ENCODE results near the gene DHRS7.
A peak's percentile ranks its signal among the peaks of the same experiment; 100 is the strongest.

The DHRS7 gene

DNA sequence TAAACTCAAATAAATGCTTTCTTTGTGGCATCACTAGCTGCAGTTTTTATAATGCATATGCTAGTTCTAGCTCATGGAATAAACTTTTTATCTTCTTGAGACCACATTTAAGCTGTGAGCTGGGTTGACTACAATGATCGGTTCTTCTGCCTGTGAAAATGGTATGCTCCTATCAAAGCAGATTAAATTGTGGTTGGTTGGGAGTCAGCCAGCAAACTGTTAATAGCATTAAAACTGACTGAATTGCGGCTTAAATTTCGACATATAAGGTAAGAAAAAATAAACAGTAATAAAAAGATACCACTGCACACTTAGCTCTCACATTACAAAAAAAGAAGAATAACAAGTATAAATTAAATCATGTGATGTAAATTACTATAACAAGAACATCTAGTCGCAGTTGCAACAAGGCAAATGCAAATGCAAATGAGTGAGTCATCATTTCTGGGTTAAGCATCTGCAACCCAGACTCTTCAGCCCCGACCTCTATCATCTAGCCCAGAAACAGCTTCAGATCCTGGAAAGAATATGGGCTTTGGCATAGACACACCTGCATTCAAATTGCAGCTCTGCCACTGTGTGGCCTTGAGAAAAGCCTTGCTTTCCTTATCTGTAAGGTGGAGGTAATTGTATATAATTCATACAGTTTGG lies 19.8 kb upstream of the DHRS7 start:
- DNase-seq (ENCODE audit: low spot score) = peak; percentile 61

DNA sequence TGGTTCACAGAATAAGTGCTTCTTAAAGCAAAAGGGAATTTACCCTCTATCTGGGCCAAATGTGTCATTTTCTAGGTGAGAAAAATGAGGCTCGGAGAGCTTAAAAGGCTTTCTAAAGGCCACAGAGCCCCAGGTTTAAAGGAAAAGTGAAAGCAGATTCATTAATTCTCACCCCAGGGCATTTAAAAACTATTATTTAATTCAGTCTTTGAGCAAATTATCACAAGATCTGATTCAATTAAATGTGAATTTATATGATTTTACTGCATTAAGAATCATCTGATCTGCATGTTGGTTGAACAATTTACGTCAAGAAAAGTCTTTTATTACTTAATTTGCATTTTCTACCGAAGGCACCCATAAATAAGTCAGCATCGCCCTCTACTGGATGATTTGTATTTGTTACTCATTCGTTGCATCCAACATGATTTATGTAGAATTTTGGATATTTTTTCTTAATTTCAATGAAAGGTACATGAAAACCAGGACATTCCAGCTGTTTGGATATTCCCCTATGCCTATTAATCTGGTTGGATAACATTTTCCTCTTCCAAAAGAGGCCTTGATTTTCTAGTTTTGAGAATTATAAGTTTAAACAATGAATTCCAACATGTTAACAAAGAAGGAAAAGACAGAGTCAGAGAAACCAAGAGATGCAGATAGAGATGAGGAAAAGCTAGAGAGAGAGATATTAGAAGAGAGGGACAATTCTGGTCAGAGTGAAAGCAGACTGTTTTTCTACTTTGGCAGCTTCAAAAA lies 19.1 kb upstream of the DHRS7 start:
- peak; percentile 58 for DNase-seq (ENCODE audit: low spot score)

DNA sequence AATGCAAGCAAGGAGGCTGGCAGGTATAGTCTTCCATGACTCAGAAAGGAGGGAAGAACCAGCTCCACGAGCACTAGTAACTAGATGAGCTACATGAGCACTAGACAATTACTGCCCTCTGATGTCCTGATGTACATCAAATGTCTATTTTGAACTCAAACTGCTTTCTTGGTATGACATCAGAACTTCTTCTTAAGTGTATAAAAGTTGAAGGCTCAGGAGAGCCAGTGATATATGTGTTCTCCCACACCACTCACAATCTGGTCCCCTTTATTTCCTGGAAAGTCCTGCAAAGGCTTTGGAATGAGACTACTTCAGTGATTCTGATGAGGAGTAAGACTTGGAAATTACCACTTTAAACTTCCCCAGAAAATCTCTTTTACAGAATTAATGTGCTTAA lies 18.5 kb upstream of the DHRS7 start:
- no peak for DNase-seq (ENCODE audit: low spot score)

DNA sequence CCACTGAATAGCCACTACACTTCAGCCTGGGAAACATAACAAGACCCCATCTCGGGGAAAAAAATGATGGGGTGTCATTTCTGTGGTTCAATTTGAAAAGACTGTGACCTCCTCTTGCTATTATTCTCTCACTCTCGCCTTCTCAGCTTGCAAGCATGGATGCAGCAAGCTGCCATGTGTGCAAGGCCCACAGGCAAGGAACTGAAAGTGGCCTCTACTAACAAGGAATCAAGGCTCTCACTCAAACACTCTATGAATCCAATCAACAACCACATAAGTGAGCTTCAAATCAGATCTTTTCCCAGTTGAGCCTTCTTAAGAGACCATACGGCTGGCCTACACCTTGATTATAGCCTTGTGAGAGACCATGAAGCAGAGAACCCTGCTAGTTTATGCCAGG lies 17.9 kb upstream of the DHRS7 start:
- no peak for DNase-seq (ENCODE audit: low spot score)

GRCh38 chr14:60179431-60179869 lies 14.3 kb upstream of the DHRS7 start:
- DNase-seq (ENCODE audit: low spot score) = no peak

GRCh38 chr14:60178820-60179219 lies 13.6 kb upstream of the DHRS7 start:
- DNase-seq (ENCODE audit: low spot score) = no peak

GRCh38 chr14:60178164-60178563 lies 13.0 kb upstream of the DHRS7 start:
- no peak for DNase-seq (ENCODE audit: low spot score)

DNA sequence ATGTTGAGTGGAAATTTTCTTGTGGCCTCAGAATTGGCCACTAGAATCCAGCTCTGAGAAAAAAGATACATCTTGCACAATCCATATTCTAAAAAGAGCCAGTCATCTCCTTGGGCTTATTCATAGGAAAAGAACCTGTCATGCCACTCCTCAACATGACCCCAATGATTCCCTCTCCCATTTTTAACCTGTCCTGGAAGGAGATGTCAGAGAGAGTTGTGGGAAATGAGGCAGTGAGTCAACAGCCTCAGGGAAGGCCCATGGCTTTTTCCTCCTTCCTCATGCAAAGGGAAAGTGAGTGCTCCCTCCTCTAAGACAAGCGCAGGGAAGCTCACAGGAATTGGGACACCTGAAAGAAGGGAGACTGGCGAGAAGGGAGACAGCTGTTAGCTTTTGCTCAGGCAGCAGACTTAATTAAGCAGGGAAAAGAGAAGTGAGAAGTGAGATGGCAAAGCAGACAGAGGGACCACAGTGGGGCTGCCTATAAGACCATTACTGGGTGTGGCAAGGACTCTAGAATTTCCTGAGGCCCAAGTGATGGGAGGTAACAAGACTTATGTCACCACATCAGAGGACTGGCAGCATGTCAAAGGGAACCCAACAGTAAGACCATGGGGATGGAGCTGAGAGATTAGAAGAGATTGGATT lies 10.2 kb upstream of the DHRS7 start:
- no peak for DNase-seq (ENCODE audit: low spot score)

- no peak for DNase-seq (ENCODE audit: low spot score)
Measured at GRCh38 chr14:60174352-60175254, 9.4 kb upstream of the DHRS7 start.

GRCh38 chr14:60171690-60172089 lies 6.5 kb upstream of the DHRS7 start:
- no peak for DNase-seq (ENCODE audit: low spot score)

- no peak for DNase-seq (ENCODE audit: low spot score)
Measured at GRCh38 chr14:60170948-60171347, 5.8 kb upstream of the DHRS7 start.

DNA sequence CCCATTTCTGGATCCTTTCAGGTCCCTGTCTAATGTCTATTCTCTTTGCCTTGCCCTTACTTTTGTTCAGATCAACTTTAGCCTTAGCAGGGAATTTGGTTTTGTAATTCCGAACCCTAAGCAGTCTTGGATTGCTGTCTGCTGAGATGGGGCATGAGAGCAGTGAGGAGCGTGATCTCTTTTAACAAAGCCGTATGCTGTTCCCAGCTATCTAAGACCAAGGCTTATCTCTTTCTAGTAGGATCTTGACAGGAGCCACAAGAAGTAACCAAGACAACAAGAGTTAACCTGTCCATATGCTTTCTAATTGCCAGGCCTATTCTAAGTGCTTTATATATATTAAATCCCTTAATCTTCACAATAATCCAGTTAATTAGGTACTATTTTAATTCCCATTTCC lies 4.5 kb upstream of the DHRS7 start:
- DNase-seq (ENCODE audit: low spot score) = no peak

- no peak for DNase-seq (ENCODE audit: low spot score)
Measured at GRCh38 chr14:60166142-60166541, 944 bp upstream of the DHRS7 start.

DNA sequence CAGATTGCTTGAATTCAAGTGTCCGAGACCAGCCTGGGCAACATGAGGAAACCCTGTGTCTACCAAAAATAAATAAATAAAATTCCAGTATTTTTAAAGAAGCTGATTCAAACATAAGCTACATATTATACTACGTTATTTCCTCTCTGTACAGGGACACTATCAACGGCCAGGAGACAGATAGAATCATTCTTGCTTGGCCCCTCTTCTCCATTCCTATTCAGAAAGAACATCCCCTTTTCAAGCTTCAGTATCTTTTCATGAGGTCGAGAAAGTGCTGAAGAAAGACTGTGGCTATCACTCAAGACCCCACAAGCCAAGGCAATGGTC lies 314 bp upstream of the DHRS7 start:
- DNase-seq (ENCODE audit: low spot score) = no peak

- DNase-seq (ENCODE audit: low spot score) = no peak
Measured at GRCh38 chr14:60164404-60164711, 840 bp downstream of the DHRS7 start.

DNA sequence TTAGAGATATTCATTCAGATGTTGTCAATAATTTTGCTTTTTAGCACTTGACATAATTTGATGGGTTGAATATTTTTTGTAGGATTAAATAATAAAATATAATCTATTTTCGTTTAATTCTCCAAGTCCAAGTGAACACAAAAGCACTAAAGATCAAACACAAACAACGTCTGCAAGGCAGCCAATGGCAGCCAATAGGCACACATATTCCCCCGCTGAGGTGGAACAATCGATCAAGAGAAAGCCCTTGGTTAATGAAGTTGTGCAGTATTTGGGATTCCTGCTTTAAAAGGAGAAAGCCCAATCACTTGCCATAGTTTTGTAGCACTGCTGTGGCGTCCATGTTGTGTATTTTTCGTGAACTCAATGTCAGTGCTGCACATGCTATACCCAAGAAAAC lies 1.5 kb downstream of the DHRS7 start:
- no peak for DNase-seq (ENCODE audit: low spot score)

- DNase-seq (ENCODE audit: low spot score) = no peak
Measured at GRCh38 chr14:60161196-60162107, 3.7 kb downstream of the DHRS7 start.

DNA sequence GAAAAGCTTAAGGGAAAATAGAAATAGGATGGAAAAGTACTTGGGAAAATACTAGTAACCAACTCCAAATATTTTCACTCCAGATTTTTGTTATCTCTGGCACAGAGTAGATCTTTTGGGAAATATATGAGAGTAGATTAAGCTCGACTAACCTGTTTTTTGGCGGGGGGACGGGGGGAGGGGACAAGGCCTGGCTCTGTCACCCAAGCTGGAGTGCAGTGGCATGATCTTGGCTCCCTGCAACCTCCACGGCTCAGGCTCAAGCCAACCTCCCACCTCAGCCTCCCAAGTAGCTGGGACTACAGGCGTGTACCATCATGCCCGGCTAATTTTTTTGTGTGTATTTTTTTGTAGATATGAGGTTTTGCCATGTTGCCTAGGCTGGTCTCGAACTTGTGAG lies 4.8 kb downstream of the DHRS7 start:
- no peak for DNase-seq (ENCODE audit: low spot score)

DNA sequence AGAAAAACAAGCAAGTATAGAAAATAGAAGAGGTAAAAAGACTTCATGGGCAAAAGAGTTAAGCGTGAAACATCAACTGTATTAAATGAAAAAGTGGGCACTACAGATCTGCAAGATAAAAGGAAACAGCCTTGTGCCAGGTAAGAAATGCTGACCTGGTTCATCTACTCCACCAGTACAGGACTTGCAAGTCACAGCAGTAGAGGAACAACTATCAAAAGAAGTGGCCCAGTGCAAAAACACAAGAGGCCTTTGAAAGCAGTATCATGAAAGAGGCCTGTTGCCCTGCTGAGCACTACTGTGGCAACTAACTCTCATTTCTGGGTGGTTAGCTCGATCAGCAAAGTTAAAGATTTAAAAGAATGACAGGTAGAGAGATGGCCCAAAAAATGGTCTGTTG lies 10.5 kb downstream of the DHRS7 start:
- DNase-seq (ENCODE audit: low spot score) = no peak

- DNase-seq (ENCODE audit: low spot score) = no peak
Measured at GRCh38 chr14:60153991-60154390, 11.2 kb downstream of the DHRS7 start.

GRCh38 chr14:60151715-60152114 lies 13.5 kb downstream of the DHRS7 start:
- DNase-seq (ENCODE audit: low spot score) = peak; percentile 79

DNA sequence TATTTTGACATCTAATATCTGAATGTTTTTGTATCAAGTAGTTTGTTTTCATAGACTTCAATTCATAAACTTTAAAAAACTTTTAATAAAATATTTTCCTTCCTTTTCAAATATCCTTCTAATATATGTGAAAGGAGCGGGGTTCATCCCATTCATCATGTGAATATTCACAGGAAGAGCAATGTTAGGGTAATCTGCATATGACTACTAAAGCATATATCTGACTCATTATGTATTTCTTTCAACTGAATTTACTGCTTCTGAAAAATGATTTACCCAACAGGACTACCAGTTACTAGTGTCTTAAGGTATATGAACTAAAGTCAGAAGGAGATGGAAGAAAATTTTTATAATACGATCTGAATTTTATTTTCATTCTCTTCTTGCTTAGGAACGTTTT lies 30.5 kb downstream of the DHRS7 start:
- DNase-seq (ENCODE audit: low spot score) = no peak

Data from COLO829 (cell line).